Karpas-422 (cell line): Measurements from ENCODE around the gene PHKG2. TPM values are rescaled to one million over a fixed set of nuclear protein-coding genes. Genes with fewer than 3 reads are reported as not detected.

Experiments used
- DNase-seq: peaks from one replicate; pipeline ENCODE4 v3.0.0-alpha.2; 2015
- H2AFZ ChIP-seq: fragments of 200-600 bp; sonication (generic); 2 replicates; pipeline ENCODE4 v1.6.1; 2014; ENCODE audit warnings: antibody characterized with exemption, low read length, mixed read lengths
- H3K27ac ChIP-seq: fragments of 200-600 bp; sonication (generic); 2 replicates; pipeline ENCODE4 v1.5.1; 2014; ENCODE audit warnings: mild to moderate bottlenecking, low read length, moderate library complexity
- H3K27me3 ChIP-seq: fragments of 200-600 bp; sonication (generic); 2 replicates; pipeline ENCODE4 v1.6.1; 2014; ENCODE audit warnings: low read length, mixed read lengths
- H3K36me3 ChIP-seq: fragments of 200-600 bp; sonication (generic); 2 replicates; pipeline ENCODE4 v1.6.1; 2014; ENCODE audit warnings: low read length, mixed read lengths; ENCODE audit not compliant: insufficient read depth
- H3K4me1 ChIP-seq: fragments of 200-600 bp; sonication (generic); 2 replicates; pipeline ENCODE4 v1.6.1; 2014; ENCODE audit warnings: mild to moderate bottlenecking, low read length, mixed read lengths
- H3K4me2 ChIP-seq: fragments of 200-600 bp; sonication (generic); 2 replicates; pipeline ENCODE4 v1.6.1; 2014; ENCODE audit warnings: low read length, low read depth, mild to moderate bottlenecking; ENCODE audit not compliant: poor library complexity, severe bottlenecking
- H3K4me3 ChIP-seq: fragments of 200-600 bp; sonication (generic); 2 replicates; pipeline ENCODE4 v1.5.1; 2014; ENCODE audit warnings: mild to moderate bottlenecking, antibody characterized with exemption, low read length, mixed read lengths
- H3K79me2 ChIP-seq: fragments of 200-600 bp; sonication (generic); 2 replicates; pipeline ENCODE4 v1.6.1; 2014; ENCODE audit warnings: mild to moderate bottlenecking, low read length, mixed read lengths
- H3K9ac ChIP-seq: fragments of 200-600 bp; sonication (generic); 2 replicates; pipeline ENCODE4 v1.6.0; 2014; ENCODE audit warnings: low read length
- H3K9me2 ChIP-seq: fragments of 200-600 bp; sonication (generic), shearing (Covaris generic); replicated peaks from 2 replicates; pipeline ENCODE4 v1.6.0; 2014; ENCODE audit warnings: mild to moderate bottlenecking, low read length, moderate library complexity; ENCODE audit not compliant: insufficient read depth
- H3K9me3 ChIP-seq: fragments of 300-700, 200-600 bp; sonication (generic); 2 replicates; pipeline ENCODE4 v1.6.1; 2014; ENCODE audit warnings: low read length, mixed read lengths
- H4K20me1 ChIP-seq: fragments of 200-600 bp; sonication (generic); 2 replicates; pipeline ENCODE4 v1.6.1; 2014; ENCODE audit warnings: mild to moderate bottlenecking, antibody characterized with exemption, low read length, low read depth; ENCODE audit not compliant: insufficient read depth
- total RNA-seq: library from RNA; depleted of rRNA; stranded (reverse); fragments of >200 nt; shearing (Covaris generic); gene quantifications from 2 replicates; pipeline ENCODE4 v1.2.3, GENCODE V29; 2014; ENCODE audit warnings: low replicate concordance

The PHKG2 gene
- total RNA-seq, 1 experiment from 2014 or later = 32.3 TPM

GRCh38 chr16:30768583-30769181 is 20.5 kb downstream of the PHKG2 start:
- Histone ChIP-seq H3K4me2 (no peak overlapping the region), H3K36me3 (peaks cover 28% of the 10 kb centered on the region; the same call in 1 of the 2 replicates), H2AFZ (no peak overlapping the region), H3K4me3 (no peak overlapping the region), H3K9ac (no peak overlapping the region), H3K79me2 (peaks cover 10% of the 10 kb centered on the region), H3K4me1 (peaks cover 2% of the 10 kb centered on the region; the same call in 1 of the 2 replicates), H3K9me2 (no peaks in the 10 kb centered on the region), H4K20me1 (no peaks in the 10 kb centered on the region), H3K9me3 (no peaks in the 10 kb centered on the region), H3K27ac (no peak overlapping the region), H3K27me3 (no peaks in the 10 kb centered on the region)
- DNase-seq = no peak

- no peaks in the 10 kb centered on the region for H3K27me3 ChIP-seq
- no peak overlapping the region for H3K4me3 ChIP-seq
- H3K27ac ChIP-seq = no peak overlapping the region
- H3K9me2 ChIP-seq = no peaks in the 10 kb centered on the region
- no peak for DNase-seq
- H3K4me2 ChIP-seq = no peak overlapping the region
- H3K79me2 ChIP-seq = peaks cover 1% of the 10 kb centered on the region; the same call in 1 of the 2 replicates
- H4K20me1 ChIP-seq = no peaks in the 10 kb centered on the region
- no peak overlapping the region for H2AFZ ChIP-seq
- H3K9me3 ChIP-seq = no peaks in the 10 kb centered on the region
- H3K36me3 ChIP-seq = peaks cover 25% of the 10 kb centered on the region; the same call in 1 of the 2 replicates
- no peak overlapping the region for H3K9ac ChIP-seq
- no peaks in the 10 kb centered on the region for H3K4me1 ChIP-seq
Measured at GRCh38 chr16:30769379-30770089, 21.3 kb downstream of the PHKG2 start.

- no peaks in the 10 kb centered on the region for H4K20me1 ChIP-seq
- H3K27ac ChIP-seq = no peak overlapping the region
- H3K4me1 ChIP-seq = no peaks in the 10 kb centered on the region
- no peaks in the 10 kb centered on the region for H3K27me3 ChIP-seq
- no peaks in the 10 kb centered on the region for H3K9me3 ChIP-seq
- H2AFZ ChIP-seq = no peak overlapping the region
- DNase-seq = no peak
- 0 out of 2 replicates have a peak, but pooled peaks cover 15% of the 10 kb centered on the region for H3K36me3 ChIP-seq
- H3K4me3 ChIP-seq = no peak overlapping the region
- no peak overlapping the region for H3K4me2 ChIP-seq
- no peaks in the 10 kb centered on the region for H3K79me2 ChIP-seq
- H3K9me2 ChIP-seq = no peaks in the 10 kb centered on the region
- no peak overlapping the region for H3K9ac ChIP-seq
Measured at GRCh38 chr16:30771726-30772125, 23.5 kb downstream of the PHKG2 start.

- Histone ChIP-seq H3K4me3 (no peak overlapping the region), H3K79me2 (no peaks in the 10 kb centered on the region), H3K9ac (no peak overlapping the region), H3K27ac (no peak overlapping the region), H4K20me1 (no peaks in the 10 kb centered on the region), H2AFZ (no peak overlapping the region), H3K36me3 (0 out of 2 replicates have a peak, but pooled peaks cover 9% of the 10 kb centered on the region), H3K9me3 (no peaks in the 10 kb centered on the region), H3K4me1 (no peaks in the 10 kb centered on the region), H3K27me3 (no peaks in the 10 kb centered on the region), H3K4me2 (no peak overlapping the region), H3K9me2 (no peaks in the 10 kb centered on the region)
- DNase-seq = no peak
Measured at GRCh38 chr16:30773826-30774225, 25.6 kb downstream of the PHKG2 start.

- Histone ChIP-seq H4K20me1 (no peaks in the 10 kb centered on the region), H3K79me2 (no peaks in the 10 kb centered on the region), H3K36me3 (0 out of 2 replicates have a peak, but pooled peaks cover 9% of the 10 kb centered on the region), H3K27me3 (no peaks in the 10 kb centered on the region), H3K4me2 (no peak overlapping the region), H3K9me2 (no peaks in the 10 kb centered on the region), H3K9me3 (no peaks in the 10 kb centered on the region), H3K4me1 (no peaks in the 10 kb centered on the region), H3K9ac (no peak overlapping the region), H2AFZ (no peak overlapping the region), H3K27ac (no peak overlapping the region), H3K4me3 (no peak overlapping the region)
- no peak for DNase-seq
Measured at GRCh38 chr16:30774367-30775130, 26.3 kb downstream of the PHKG2 start.

- Histone ChIP-seq H3K4me2 (no peak overlapping the region), H3K4me3 (no peak overlapping the region), H3K9me3 (no peaks in the 10 kb centered on the region), H3K9ac (no peak overlapping the region), H3K27me3 (no peaks in the 10 kb centered on the region), H3K9me2 (no peaks in the 10 kb centered on the region), H3K79me2 (no peaks in the 10 kb centered on the region), H4K20me1 (no peaks in the 10 kb centered on the region), H2AFZ (no peak overlapping the region), H3K27ac (no peak overlapping the region), H3K36me3 (0 out of 2 replicates have a peak, but pooled peaks cover 9% of the 10 kb centered on the region), H3K4me1 (no peaks in the 10 kb centered on the region)
- no peak for DNase-seq
Measured at GRCh38 chr16:30775131-30775391, 26.8 kb downstream of the PHKG2 start.

GRCh38 chr16:30775392-30776188 is 27.4 kb downstream of the PHKG2 start:
- H3K4me2 ChIP-seq = no peak overlapping the region
- no peak overlapping the region for H2AFZ ChIP-seq
- 0 out of 2 replicates have a peak, but pooled peaks cover 9% of the 10 kb centered on the region for H3K36me3 ChIP-seq
- H3K4me3 ChIP-seq = no peak overlapping the region
- H3K4me1 ChIP-seq = no peaks in the 10 kb centered on the region
- H4K20me1 ChIP-seq = no peaks in the 10 kb centered on the region
- H3K9me3 ChIP-seq = no peaks in the 10 kb centered on the region
- no peak for DNase-seq
- H3K27ac ChIP-seq = no peak overlapping the region
- H3K9me2 ChIP-seq = no peaks in the 10 kb centered on the region
- H3K9ac ChIP-seq = no peak overlapping the region
- H3K79me2 ChIP-seq = no peaks in the 10 kb centered on the region
- H3K27me3 ChIP-seq = no peaks in the 10 kb centered on the region
